ENCODE data around the gene STOML1.

DNA sequence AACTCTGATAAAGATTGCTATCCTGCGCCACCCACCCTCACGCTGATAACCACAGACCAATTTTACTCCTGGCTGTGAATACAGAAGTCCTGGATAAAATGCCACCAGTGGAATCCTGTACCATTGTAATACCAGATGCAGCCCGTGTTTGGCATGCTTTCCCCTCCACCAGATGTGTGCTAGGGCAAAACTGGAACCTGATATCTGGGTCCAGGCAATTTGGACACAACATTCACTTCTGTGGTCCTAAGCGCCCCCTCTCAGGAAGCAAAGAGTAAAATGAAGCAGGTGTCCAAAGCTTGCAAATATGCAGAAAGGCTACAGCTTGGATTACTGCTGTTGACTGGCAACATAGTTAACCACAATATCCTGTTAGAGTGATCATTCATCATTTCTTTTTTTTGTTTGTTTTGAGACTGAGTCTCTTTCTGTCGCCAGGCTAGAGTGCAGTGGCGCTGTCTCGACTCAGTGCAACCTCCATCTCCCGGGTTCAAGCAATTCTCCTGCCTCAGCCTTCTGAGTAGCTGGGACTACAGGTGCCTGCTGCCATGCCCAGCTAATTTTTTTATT, 33.0 kb downstream of the STOML1 start:
- TF ChIP-seq, protein P1, sequence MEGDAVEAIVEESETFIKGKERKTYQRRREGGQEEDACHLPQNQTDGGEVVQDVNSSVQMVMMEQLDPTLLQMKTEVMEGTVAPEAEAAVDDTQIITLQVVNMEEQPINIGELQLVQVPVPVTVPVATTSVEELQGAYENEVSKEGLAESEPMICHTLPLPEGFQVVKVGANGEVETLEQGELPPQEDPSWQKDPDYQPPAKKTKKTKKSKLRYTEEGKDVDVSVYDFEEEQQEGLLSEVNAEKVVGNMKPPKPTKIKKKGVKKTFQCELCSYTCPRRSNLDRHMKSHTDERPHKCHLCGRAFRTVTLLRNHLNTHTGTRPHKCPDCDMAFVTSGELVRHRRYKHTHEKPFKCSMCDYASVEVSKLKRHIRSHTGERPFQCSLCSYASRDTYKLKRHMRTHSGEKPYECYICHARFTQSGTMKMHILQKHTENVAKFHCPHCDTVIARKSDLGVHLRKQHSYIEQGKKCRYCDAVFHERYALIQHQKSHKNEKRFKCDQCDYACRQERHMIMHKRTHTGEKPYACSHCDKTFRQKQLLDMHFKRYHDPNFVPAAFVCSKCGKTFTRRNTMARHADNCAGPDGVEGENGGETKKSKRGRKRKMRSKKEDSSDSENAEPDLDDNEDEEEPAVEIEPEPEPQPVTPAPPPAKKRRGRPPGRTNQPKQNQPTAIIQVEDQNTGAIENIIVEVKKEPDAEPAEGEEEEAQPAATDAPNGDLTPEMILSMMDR (IDR thresholded peaks at IDR 0.05 in 4 of 5, conservative IDR thresholded peaks at IDR 0.05 in 1 of 5): no peak
- TF ChIP-seq POLR2A (IDR thresholded peaks at IDR 0.05): no peak

Data from gastrocnemius medialis (tissue), 4 donors.